Stimulated activated CD4-positive, alpha-beta T cell treated with anti-CD3 and anti-CD28 coated beads, Interleukin-1b, Interleukin-23, amount 100 ng/mL, for 1 hour (primary cell): ENCODE measurements around the gene RAD23A.

Experiments used
- DNase-seq, 2 donors: peaks; one replicate each; pipeline ENCODE4 v3.0.0-alpha.2; 2020; ENCODE audit warnings: low read depth in 2 of 2

RAD23A gene

GRCh38 chr19:12984683-12985048 is 39.0 kb downstream of the RAD23A start:
- DNase-seq, result no peak

- DNase-seq, result no peak
These were observed 39.6 kb downstream of the RAD23A start for GRCh38 chr19:12985049-12985776.

GRCh38 chr19:12986726-12987125 is 41.1 kb downstream of the RAD23A start:
- DNase-seq, result no peak

GRCh38 chr19:12987190-12987589 is 41.5 kb downstream of the RAD23A start:
- DNase-seq, result no peak

GRCh38 chr19:12987781-12988180 is 42.1 kb downstream of the RAD23A start:
- DNase-seq, result no peak

GRCh38 chr19:12990431-12990830 is 44.8 kb downstream of the RAD23A start:
- DNase-seq, result no peak

GRCh38 chr19:12990853-12991252 is 45.2 kb downstream of the RAD23A start:
- DNase-seq, result no peak

- no peak for DNase-seq
These were observed 45.6 kb downstream of the RAD23A start for GRCh38 chr19:12991296-12991695.

GRCh38 chr19:12992729-12993128 is 47.1 kb downstream of the RAD23A start:
- DNase-seq, result no peak

- DNase-seq, result no peak
These were observed 47.9 kb downstream of the RAD23A start for GRCh38 chr19:12993562-12993961.

- peak; percentile 18 to 48 for DNase-seq
These were observed 49.3 kb downstream of the RAD23A start, which contains the start of gene NFIX for GRCh38 chr19:12994701-12995595. Gene NFIX, plus strand, starts transcription at chr19:12995475. Its CDS starts 363 bp downstream, at chr19:12995838.

- no peak for DNase-seq
These were observed 50.1 kb downstream of the RAD23A start for GRCh38 chr19:12995596-12996405.

- DNase-seq, result no peak
These were observed 50.9 kb downstream of the RAD23A start for GRCh38 chr19:12996406-12997094.

GRCh38 chr19:12997179-12997966 is 51.7 kb downstream of the RAD23A start:
- DNase-seq, result no peak

- no peak for DNase-seq
These were observed 52.6 kb downstream of the RAD23A start for GRCh38 chr19:12997967-12998940.

GRCh38 chr19:13001166-13001501 is 55.5 kb downstream of the RAD23A start:
- DNase-seq, result no peak

- DNase-seq, result no peak
These were observed 56.0 kb downstream of the RAD23A start for GRCh38 chr19:13001502-13002165.

- DNase-seq, result no peak
These were observed 56.7 kb downstream of the RAD23A start for GRCh38 chr19:13002166-13002898.
